Lung (tissue), 12 donors: ENCODE results near the gene ZNF143. TPM values are rescaled to one million over a fixed set of nuclear protein-coding genes. Genes with fewer than 3 reads are reported as not detected.

ENCODE experiments used
- ATAC-seq: fragments of 200-7000 bp; cut with Tn5 transposase; one replicate; pipeline ENCODE4 v1.9.1; 2020; ENCODE audit warnings: moderate number of reproducible peaks; ENCODE audit not compliant: insufficient read depth, low FRiP score
- DNase-seq, 3 donors: peaks; one replicate each; pipeline ENCODE4 v3.0.0-alpha.2; 2013 to 2017
- H3K27ac ChIP-seq, 2 donors: one replicate each; pipeline ENCODE4 v1.5.1; 2013; ENCODE audit warnings: mild to moderate bottlenecking in 2 of 2, moderate library complexity in 2 of 2, control low read depth in 1 of 2, inconsistent platforms in 1 of 2, low read depth in 1 of 2, low read length in 1 of 2
- H3K27me3 ChIP-seq, 3 donors: one replicate each; pipeline ENCODE4 v1.5.1; 2013; ENCODE audit warnings: low read length in 2 of 3; ENCODE audit not compliant: control insufficient read depth in 3 of 3, insufficient read depth in 3 of 3
- H3K36me3 ChIP-seq, 4 donors: one replicate each; pipeline ENCODE4 v1.5.1; 2013; ENCODE audit warnings: low read length in 4 of 4, mild to moderate bottlenecking in 1 of 4, moderate library complexity in 1 of 4; ENCODE audit not compliant: control insufficient read depth in 4 of 4, insufficient read depth in 4 of 4
- H3K4me1 ChIP-seq, 5 donors: one replicate each; pipeline ENCODE4 v1.5.1; 2013; ENCODE audit warnings: low read length in 5 of 5, mild to moderate bottlenecking in 2 of 5, moderate library complexity in 1 of 5; ENCODE audit not compliant: control insufficient read depth in 5 of 5, insufficient read depth in 5 of 5
- H3K4me3 ChIP-seq: one replicate; pipeline ENCODE4 v1.5.1; 2013; ENCODE audit warnings: mild to moderate bottlenecking, control low read depth, moderate library complexity
- H3K9ac ChIP-seq, 2 donors: one replicate each; pipeline ENCODE4 v1.5.1; 2013; ENCODE audit warnings: low read length in 2 of 2, control low read depth in 1 of 2; ENCODE audit not compliant: insufficient read depth in 1 of 2
- H3K9me3 ChIP-seq, 4 donors: one replicate each; pipeline ENCODE4 v1.5.1; 2013; ENCODE audit warnings: low read length in 3 of 4, mild to moderate bottlenecking in 1 of 4, moderate library complexity in 1 of 4; ENCODE audit not compliant: control insufficient read depth in 4 of 4, insufficient read depth in 3 of 4
- WGBS, 2 donors: extraction: QIAGEN DNeasy Blood & Tissue Kit; methylation state at CpG; one replicate each; pipeline ENCODE4 v1.1.7; 2013; 5-methylcytosine and 5-hydroxymethylcytosine counted together
- polyA plus RNA-seq, 2 donors: library from polyadenylated mRNA; stranded (reverse); fragments of 200-250 nt; gene quantifications; one replicate each; pipeline ENCODE4 v1.2.1, GENCODE V29; 2013
- total RNA-seq, 2 donors: library from RNA; depleted of rRNA in 1 of 2; stranded (reverse); fragments of >200 nt in 1 of 2; gene quantifications; one replicate each; pipeline ENCODE4 v1.2.1, GENCODE V29; 2014 to 2021
- TF ChIP-seq, protein P1 (sequence below): IDR thresholded peaks from 2 replicates; pipeline ENCODE4 v1.5.1; 2012; ENCODE audit warnings: mild to moderate bottlenecking; ENCODE audit errors: control extremely low read depth, extremely low read depth
- donor health status: control.
- donor health status: control.
- donor health status: Bipolar disorder and iron deficiency.
- donor health status: healthy.
- donor health status: DM: yes; HTN: yes; CAD: no.

The ZNF143 gene
- total and polyA plus RNA-seq, 4 donors = 9.7 to 32.2 (median 20.3) TPM

DNA sequence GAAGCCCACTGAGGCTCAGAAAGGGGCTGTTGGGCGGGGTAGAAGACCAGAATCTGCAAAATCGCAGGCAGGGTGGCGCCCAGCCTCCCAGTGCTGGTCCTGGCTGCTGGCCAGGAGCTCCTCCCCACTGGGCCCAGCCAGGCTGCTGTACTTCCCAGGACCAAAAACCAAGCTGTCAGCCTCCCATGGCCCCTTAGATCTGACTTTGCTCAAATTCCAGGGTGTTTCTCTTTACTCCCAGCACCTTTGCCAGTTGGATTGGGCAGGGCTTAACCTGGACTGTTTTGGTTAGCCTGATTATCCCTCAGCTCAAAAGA lies 68.5 kb downstream of the ZNF143 start:
- DNase-seq (peak in 2 of 3 donors; percentile 35 to 63), ATAC-seq (no peak)
- Histone ChIP-seq H3K9me3 (no peaks in the 10 kb centered on the region), H3K4me1 (peaks cover 0 to 36% (median 13%) of the 10 kb centered on the region in 5 donors), H3K9ac (no peak overlapping the region), H3K27me3 (no peaks in the 10 kb centered on the region), H3K27ac (no peak overlapping the region), H3K36me3 (peaks cover 0 to 13% (median 4%) of the 10 kb centered on the region in 4 donors), H3K4me3 (no peak overlapping the region)
- TF ChIP-seq, protein P1, sequence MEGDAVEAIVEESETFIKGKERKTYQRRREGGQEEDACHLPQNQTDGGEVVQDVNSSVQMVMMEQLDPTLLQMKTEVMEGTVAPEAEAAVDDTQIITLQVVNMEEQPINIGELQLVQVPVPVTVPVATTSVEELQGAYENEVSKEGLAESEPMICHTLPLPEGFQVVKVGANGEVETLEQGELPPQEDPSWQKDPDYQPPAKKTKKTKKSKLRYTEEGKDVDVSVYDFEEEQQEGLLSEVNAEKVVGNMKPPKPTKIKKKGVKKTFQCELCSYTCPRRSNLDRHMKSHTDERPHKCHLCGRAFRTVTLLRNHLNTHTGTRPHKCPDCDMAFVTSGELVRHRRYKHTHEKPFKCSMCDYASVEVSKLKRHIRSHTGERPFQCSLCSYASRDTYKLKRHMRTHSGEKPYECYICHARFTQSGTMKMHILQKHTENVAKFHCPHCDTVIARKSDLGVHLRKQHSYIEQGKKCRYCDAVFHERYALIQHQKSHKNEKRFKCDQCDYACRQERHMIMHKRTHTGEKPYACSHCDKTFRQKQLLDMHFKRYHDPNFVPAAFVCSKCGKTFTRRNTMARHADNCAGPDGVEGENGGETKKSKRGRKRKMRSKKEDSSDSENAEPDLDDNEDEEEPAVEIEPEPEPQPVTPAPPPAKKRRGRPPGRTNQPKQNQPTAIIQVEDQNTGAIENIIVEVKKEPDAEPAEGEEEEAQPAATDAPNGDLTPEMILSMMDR = no peak
- WGBS, 2 donors = 77 to 89% methylated on average over 3 of the region's 3 CpGs

DNA sequence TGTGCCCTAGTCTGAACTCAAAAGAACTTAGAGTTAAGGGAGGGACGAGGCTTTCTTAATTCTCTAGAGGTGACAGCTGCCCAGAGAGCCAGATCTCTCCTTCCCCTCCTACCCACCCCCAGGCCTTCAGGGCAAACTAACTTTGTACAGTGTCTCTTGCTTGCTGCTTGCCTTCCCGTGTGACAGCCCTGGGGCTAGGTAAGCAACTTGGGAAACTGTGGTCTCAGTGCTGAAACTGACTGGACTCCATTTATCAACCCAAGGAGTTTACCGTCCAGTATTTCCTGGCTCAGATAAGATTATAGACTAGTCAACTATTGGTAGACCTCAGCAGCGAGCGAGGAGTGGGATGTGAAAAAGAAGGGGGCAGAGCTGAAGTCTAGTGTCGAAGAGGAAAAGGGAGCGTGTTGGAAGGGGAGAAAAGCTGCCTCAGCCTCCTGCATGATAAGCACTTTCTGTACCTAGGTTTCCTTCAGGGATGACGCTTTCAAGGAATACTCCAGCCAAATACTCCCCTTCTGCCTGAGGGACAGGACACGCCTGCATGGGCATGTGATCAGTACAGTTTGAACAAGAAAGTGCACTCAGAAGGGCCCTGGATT lies 69.3 kb downstream of the ZNF143 start:
- DNase-seq (peak in 1 of 3 donors; percentile 29), ATAC-seq (no peak)
- peaks cover 0 to 34% (median 13%) of the 10 kb centered on the region in 5 donors for H3K4me1 ChIP-seq
- H3K9ac ChIP-seq = peak overlapping the region in 1 of 2 donors; percentile 26
- H3K4me3 ChIP-seq = no peak overlapping the region
- no peaks in the 10 kb centered on the region for H3K9me3 ChIP-seq
- WGBS, 2 donors = 73 to 84% methylated on average over 9 of the region's 9 CpGs
- TF ChIP-seq, protein P1 = no peak
- no peak overlapping the region for H3K27ac ChIP-seq
- H3K27me3 ChIP-seq = no peaks in the 10 kb centered on the region
- H3K36me3 ChIP-seq = peaks cover 0 to 11% (median 3%) of the 10 kb centered on the region in 4 donors

DNA sequence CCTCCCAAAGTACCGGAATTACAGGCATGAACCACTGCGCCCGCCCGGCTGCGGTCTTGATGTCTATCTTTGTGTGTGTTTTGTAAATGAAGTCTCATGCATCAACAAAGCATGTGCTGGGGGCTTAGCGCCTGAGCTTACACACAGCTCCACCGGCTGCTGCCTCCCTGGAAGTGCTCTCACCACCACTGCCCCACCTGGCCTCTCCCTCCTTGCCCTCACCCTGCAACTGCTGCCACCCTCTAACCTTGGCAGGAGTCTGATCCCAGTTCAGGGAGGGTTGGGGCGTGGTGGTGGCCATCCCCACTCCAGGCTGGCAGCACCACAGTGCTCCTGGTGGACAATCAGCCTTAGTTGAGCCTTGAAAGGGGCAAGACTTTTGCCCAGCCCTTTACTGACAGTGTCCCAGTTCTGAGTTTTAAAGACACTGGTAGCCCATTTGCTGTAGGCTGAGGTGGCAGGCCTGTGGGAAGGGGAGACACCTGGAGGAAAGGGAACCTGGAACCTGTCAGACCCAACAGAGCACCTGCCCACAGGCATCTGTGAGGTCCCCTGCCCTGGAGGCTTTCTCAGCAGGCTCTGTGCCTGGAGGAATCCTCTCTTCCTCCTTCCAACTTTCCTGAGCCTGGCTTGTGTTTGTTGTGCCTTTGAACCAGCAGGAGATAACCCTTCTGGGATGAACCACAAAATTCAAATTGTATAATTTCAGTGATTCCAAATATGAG lies 70.3 kb downstream of the ZNF143 start:
- DNase-seq (peak in 1 of 3 donors; percentile 26), ATAC-seq (no peak)
- peaks cover 0 to 34% (median 13%) of the 10 kb centered on the region in 5 donors for H3K4me1 ChIP-seq
- peaks cover 0 to 3% (median 0%) of the 10 kb centered on the region in 4 donors for H3K36me3 ChIP-seq
- no peak overlapping the region for H3K4me3 ChIP-seq
- TF ChIP-seq, protein P1 = no peak
- H3K9ac ChIP-seq = no peak overlapping the region
- 76 to 84% methylated on average over 8 of the region's 8 CpGs for WGBS, 2 donors
- no peaks in the 10 kb centered on the region for H3K9me3 ChIP-seq
- no peaks in the 10 kb centered on the region for H3K27me3 ChIP-seq
- H3K27ac ChIP-seq = no peak overlapping the region
